Measurements from ENCODE around the gene TMPRSS2.

GRCh38 chr21:41547111-41547510 lies 39.2 kb upstream of the TMPRSS2 start:
- no peak for TF ChIP-seq CTCF (IDR thresholded peaks at IDR 0.05)
- TF ChIP-seq EZH2 (IDR thresholded peaks at IDR 0.05; ENCODE audit: borderline replicate concordance, insufficient read depth, low read depth, low read length, poor library complexity, severe bottlenecking) = no peak

Measured in B cell (primary cell).